GM23338 (cell line): ENCODE results near the gene GOLGA7B. TPM values are rescaled to one million over a fixed set of nuclear protein-coding genes. Genes with fewer than 3 reads are reported as not detected.
A peak's percentile ranks its signal among the peaks of the same experiment; 100 is the strongest.

ENCODE experiments used
- ATAC-seq: fragments of 200-7000 bp; cut with Tn5 transposase; 3 replicates; pipeline ENCODE4 v1.9.1; 2020
- DNase-seq: peaks from one replicate; pipeline ENCODE4 v3.0.0-alpha.2; 2015; ENCODE audit warnings: low spot score
- H2AFZ ChIP-seq: fragments of 200-600 bp; sonication (generic); 2 replicates; pipeline ENCODE4 v1.8.0; 2016; ENCODE audit warnings: antibody characterized with exemption, mild to moderate bottlenecking, moderate library complexity
- H3F3A ChIP-seq: fragments of 200-600 bp; sonication (generic); replicated peaks from 2 replicates; pipeline ENCODE4 v1.8.0; 2017; ENCODE audit warnings: antibody characterized with exemption, mixed run types, low read depth
- H3K27ac ChIP-seq: fragments of 200-600 bp; sonication (generic); 2 replicates; pipeline ENCODE4 v1.6.1; 2016; ENCODE audit warnings: low read depth
- H3K27me3 ChIP-seq: fragments of 200-600 bp; sonication (generic); 2 replicates; pipeline ENCODE4 v1.8.0; 2016; ENCODE audit warnings: mild to moderate bottlenecking, mixed run types, moderate library complexity; ENCODE audit not compliant: insufficient read depth
- H3K36me3 ChIP-seq: fragments of 200-600 bp; sonication (generic); 2 replicates; pipeline ENCODE4 v1.8.0; 2016; ENCODE audit warnings: mild to moderate bottlenecking; ENCODE audit not compliant: insufficient read depth
- H3K4me1 ChIP-seq: fragments of 200-600 bp; sonication (generic); 2 replicates; pipeline ENCODE4 v1.8.0; 2016; ENCODE audit warnings: mild to moderate bottlenecking, moderate library complexity; ENCODE audit not compliant: insufficient read depth
- H3K4me2 ChIP-seq: fragments of 200-600 bp; sonication (generic); 2 replicates; pipeline ENCODE4 v1.7.1; 2017; ENCODE audit warnings: mixed run types
- H3K4me3 ChIP-seq: fragments of 200-600 bp; sonication (generic); 2 replicates; pipeline ENCODE4 v1.6.1; 2016; ENCODE audit warnings: mixed run types
- H3K79me2 ChIP-seq: fragments of 200-600 bp; sonication (generic); replicated peaks from 2 replicates; pipeline ENCODE4 v1.8.0; 2017; ENCODE audit warnings: mild to moderate bottlenecking; ENCODE audit not compliant: insufficient read depth
- H3K9me2 ChIP-seq: fragments of 200-600 bp; sonication (generic); 2 replicates; pipeline ENCODE4 v1.8.0; 2017; ENCODE audit not compliant: insufficient read depth
- H4K20me1 ChIP-seq: fragments of 200-600 bp; sonication (generic); replicated peaks from 2 replicates; pipeline ENCODE4 v1.8.0; 2017; ENCODE audit warnings: mild to moderate bottlenecking; ENCODE audit not compliant: insufficient read depth
- H3K27ac Mint-ChIP-seq: 2 replicates; pipeline ENCODE4 v1.8.0; 2020; ENCODE audit warnings: inconsistent platforms, mild to moderate bottlenecking, moderate library complexity, mixed read lengths
- H3K27me3 Mint-ChIP-seq: 3 replicates; pipeline ENCODE4 v1.8.0; 2022; ENCODE audit warnings: low read depth, mild to moderate bottlenecking, moderate library complexity, mixed read lengths, inconsistent platforms; ENCODE audit not compliant: insufficient read depth, poor library complexity
- H3K36me3 Mint-ChIP-seq: 3 replicates; pipeline ENCODE4 v1.8.0; 2021; ENCODE audit warnings: low read depth, mild to moderate bottlenecking, inconsistent platforms, moderate library complexity, mixed read lengths
- H3K4me1 Mint-ChIP-seq: 3 replicates; pipeline ENCODE4 v1.8.0; 2020; ENCODE audit warnings: mild to moderate bottlenecking, inconsistent platforms, mixed read lengths
- H3K4me3 Mint-ChIP-seq: 3 replicates; pipeline ENCODE4 v1.8.0; 2021; ENCODE audit warnings: moderate library complexity, mild to moderate bottlenecking, inconsistent platforms, mixed read lengths
- H3K9me3 Mint-ChIP-seq: 3 replicates; pipeline ENCODE4 v1.8.0; 2020; ENCODE audit warnings: moderate library complexity, mild to moderate bottlenecking, inconsistent platforms, mixed read lengths
- ETS1 ChIP-seq: IDR thresholded peaks from 2 replicates; pipeline ENCODE4 v1.6.1; 2016; ENCODE audit warnings: antibody characterized with exemption
- EZH2 ChIP-seq: fragments of 200-600 bp; sonication (generic); IDR thresholded peaks from one replicate; pipeline ENCODE4 v1.8.0; 2017; ENCODE audit warnings: antibody characterized with exemption, mild to moderate bottlenecking, low read depth; ENCODE audit not compliant: unreplicated experiment
- EZH2phosphoT487 ChIP-seq: fragments of 200-600 bp; sonication (generic); IDR thresholded peaks from one replicate; pipeline ENCODE4 v1.8.1; 2018; ENCODE audit warnings: antibody characterized with exemption; ENCODE audit not compliant: unreplicated experiment
- JUNB ChIP-seq: IDR thresholded peaks from one replicate; pipeline ENCODE4 v1.6.1; 2016; ENCODE audit warnings: antibody characterized with exemption; ENCODE audit not compliant: unreplicated experiment
- NANOG ChIP-seq: IDR thresholded peaks from 2 replicates; pipeline ENCODE4 v1.6.1; 2016; ENCODE audit warnings: antibody characterized with exemption, borderline replicate concordance
- REST ChIP-seq: IDR thresholded peaks from one replicate; pipeline ENCODE4 v1.6.1; 2018; ENCODE audit warnings: antibody characterized with exemption; ENCODE audit not compliant: unreplicated experiment
- STAT1 ChIP-seq: IDR thresholded peaks from one replicate; pipeline ENCODE4 v1.6.1; 2016; ENCODE audit warnings: antibody characterized with exemption; ENCODE audit not compliant: unreplicated experiment
- ZNF331 ChIP-seq: fragments of 250-450 bp; sonication (Bioruptor Pico); IDR thresholded peaks from 2 replicates; pipeline ENCODE4 v1.5.0; 2020; ENCODE audit warnings: low read depth, mild to moderate bottlenecking, moderate library complexity
- polyA plus RNA-seq: library from polyadenylated mRNA; unstranded; fragments of >200 nt; fragmentation: Nextera tagmentation; extraction: Ambion mirVana; gene quantifications from 2 replicates; pipeline ENCODE4 v1.2.1, GENCODE V29; 2016
- total RNA-seq: library from RNA; depleted of rRNA; stranded (reverse); fragments of >200 nt; shearing (Covaris generic); gene quantifications from 2 replicates; pipeline ENCODE4 v1.2.3, GENCODE V29; 2014
- TF ChIP-seq, protein P1 (sequence below): fragments of 250-450 bp; sonication (Bioruptor Pico); IDR thresholded peaks from 2 replicates; pipeline ENCODE4 v1.5.0; 2020; ENCODE audit warnings: mild to moderate bottlenecking, moderate library complexity
- TF ChIP-seq, protein P2 (sequence below), 2 experiments: fragments of 200-600 bp in 1 of 2; sonication (generic) in 1 of 2; conservative IDR thresholded peaks; 2 replicates each; pipeline versions ENCODE4 v1.5.1 to v1.6.1; 2016 to 2017; ENCODE audit warnings: antibody characterized with exemption in 2 of 2, low read depth in 2 of 2, mild to moderate bottlenecking in 2 of 2, moderate library complexity in 1 of 2

Gene GOLGA7B
- total and polyA plus RNA-seq, 2 experiments from 2014 or later: 0.14 to 0.15 TPM

DNA sequence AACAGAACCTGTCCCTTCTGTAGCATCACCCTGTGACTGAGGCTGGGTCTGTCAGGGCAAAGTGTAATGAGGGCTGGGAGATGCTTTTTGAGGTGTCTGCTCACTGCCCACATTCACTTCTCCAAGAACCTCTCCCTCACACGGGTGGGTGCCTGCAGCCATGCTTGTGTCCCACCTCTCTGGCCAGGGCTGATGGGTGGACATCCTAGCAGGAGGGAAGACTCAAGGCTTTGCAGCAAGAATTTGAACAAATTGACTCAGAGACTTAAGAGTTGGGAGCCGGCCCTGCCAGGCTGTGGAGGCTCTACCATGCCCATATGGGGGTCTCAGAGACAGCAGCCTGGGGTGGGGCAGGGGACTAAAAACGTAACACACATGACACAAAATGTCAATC lies 33.4 kb downstream of the GOLGA7B start (continued):
- TF ChIP-seq, protein P1, sequence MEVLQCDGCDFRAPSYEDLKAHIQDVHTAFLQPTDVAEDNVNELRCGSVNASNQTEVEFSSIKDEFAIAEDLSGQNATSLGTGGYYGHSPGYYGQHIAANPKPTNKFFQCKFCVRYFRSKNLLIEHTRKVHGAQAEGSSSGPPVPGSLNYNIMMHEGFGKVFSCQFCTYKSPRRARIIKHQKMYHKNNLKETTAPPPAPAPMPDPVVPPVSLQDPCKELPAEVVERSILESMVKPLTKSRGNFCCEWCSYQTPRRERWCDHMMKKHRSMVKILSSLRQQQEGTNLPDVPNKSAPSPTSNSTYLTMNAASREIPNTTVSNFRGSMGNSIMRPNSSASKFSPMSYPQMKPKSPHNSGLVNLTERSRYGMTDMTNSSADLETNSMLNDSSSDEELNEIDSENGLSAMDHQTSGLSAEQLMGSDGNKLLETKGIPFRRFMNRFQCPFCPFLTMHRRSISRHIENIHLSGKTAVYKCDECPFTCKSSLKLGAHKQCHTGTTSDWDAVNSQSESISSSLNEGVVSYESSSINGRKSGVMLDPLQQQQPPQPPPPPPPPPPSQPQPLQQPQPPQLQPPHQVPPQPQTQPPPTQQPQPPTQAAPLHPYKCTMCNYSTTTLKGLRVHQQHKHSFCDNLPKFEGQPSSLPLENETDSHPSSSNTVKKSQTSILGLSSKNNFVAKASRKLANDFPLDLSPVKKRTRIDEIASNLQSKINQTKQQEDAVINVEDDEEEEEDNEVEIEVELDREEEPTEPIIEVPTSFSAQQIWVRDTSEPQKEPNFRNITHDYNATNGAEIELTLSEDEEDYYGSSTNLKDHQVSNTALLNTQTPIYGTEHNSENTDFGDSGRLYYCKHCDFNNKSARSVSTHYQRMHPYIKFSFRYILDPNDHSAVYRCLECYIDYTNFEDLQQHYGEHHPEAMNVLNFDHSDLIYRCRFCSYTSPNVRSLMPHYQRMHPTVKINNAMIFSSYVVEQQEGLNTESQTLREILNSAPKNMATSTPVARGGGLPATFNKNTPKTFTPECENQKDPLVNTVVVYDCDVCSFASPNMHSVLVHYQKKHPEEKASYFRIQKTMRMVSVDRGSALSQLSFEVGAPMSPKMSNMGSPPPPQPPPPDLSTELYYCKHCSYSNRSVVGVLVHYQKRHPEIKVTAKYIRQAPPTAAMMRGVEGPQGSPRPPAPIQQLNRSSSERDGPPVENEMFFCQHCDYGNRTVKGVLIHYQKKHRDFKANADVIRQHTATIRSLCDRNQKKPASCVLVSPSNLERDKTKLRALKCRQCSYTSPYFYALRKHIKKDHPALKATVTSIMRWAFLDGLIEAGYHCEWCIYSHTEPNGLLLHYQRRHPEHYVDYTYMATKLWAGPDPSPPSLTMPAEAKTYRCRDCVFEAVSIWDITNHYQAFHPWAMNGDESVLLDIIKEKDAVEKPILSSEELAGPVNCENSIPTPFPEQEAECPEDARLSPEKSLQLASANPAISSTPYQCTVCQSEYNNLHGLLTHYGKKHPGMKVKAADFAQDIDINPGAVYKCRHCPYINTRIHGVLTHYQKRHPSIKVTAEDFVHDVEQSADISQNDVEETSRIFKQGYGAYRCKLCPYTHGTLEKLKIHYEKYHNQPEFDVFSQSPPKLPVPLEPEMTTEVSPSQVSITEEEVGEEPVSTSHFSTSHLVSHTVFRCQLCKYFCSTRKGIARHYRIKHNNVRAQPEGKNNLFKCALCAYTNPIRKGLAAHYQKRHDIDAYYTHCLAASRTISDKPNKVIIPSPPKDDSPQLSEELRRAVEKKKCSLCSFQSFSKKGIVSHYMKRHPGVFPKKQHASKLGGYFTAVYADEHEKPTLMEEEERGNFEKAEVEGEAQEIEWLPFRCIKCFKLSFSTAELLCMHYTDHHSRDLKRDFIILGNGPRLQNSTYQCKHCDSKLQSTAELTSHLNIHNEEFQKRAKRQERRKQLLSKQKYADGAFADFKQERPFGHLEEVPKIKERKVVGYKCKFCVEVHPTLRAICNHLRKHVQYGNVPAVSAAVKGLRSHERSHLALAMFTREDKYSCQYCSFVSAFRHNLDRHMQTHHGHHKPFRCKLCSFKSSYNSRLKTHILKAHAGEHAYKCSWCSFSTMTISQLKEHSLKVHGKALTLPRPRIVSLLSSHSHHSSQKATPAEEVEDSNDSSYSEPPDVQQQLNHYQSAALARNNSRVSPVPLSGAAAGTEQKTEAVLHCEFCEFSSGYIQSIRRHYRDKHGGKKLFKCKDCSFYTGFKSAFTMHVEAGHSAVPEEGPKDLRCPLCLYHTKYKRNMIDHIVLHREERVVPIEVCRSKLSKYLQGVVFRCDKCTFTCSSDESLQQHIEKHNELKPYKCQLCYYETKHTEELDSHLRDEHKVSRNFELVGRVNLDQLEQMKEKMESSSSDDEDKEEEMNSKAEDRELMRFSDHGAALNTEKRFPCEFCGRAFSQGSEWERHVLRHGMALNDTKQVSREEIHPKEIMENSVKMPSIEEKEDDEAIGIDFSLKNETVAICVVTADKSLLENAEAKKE: no peak
- TF ChIP-seq ETS1 (no peak), JUNB (no peak), STAT1 (no peak), EZH2 (no peak)
- TF ChIP-seq, protein P2, sequence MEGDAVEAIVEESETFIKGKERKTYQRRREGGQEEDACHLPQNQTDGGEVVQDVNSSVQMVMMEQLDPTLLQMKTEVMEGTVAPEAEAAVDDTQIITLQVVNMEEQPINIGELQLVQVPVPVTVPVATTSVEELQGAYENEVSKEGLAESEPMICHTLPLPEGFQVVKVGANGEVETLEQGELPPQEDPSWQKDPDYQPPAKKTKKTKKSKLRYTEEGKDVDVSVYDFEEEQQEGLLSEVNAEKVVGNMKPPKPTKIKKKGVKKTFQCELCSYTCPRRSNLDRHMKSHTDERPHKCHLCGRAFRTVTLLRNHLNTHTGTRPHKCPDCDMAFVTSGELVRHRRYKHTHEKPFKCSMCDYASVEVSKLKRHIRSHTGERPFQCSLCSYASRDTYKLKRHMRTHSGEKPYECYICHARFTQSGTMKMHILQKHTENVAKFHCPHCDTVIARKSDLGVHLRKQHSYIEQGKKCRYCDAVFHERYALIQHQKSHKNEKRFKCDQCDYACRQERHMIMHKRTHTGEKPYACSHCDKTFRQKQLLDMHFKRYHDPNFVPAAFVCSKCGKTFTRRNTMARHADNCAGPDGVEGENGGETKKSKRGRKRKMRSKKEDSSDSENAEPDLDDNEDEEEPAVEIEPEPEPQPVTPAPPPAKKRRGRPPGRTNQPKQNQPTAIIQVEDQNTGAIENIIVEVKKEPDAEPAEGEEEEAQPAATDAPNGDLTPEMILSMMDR (conservative IDR thresholded peaks at IDR 0.05; ENCODE audit: low read depth in 2 of 2): no peak

DNA sequence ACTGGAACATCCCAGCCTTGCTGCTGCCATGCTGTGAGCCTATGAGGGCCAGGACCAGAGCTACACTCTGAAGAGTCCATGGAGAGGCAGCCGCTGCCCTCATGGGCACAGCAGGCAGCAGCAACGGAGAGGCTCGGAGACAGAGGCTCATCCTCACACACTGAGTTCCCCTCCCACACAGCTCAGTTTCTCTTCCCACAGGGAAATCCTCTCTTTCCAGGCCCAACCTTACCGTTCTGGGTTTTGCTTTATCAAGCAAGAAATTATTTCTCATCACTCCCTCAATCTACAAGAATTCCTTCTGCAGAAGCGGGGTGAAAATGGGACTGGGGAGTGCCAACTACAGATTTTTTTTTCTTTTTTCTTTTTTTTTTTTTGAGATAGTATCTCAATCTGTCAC lies 36.6 kb downstream of the GOLGA7B start:
- Histone ChIP-seq H4K20me1 (no peaks in the 10 kb centered on the region), H3K4me2 (no peak overlapping the region), H3K27ac (no peak overlapping the region), H3K27me3 (no peaks in the 10 kb centered on the region), H3K4me3 (no peak overlapping the region), H3K36me3 (no peaks in the 10 kb centered on the region), H3F3A (no peaks in the 10 kb centered on the region), H2AFZ (no peak overlapping the region), H3K4me1 (peaks cover 14% of the 10 kb centered on the region; the same call in 1 of the 2 replicates), H3K79me2 (no peaks in the 10 kb centered on the region), H3K9me2 (0 out of 2 replicates have a peak, but pooled peaks cover 2% of the 10 kb centered on the region)
- Mint-ChIP-seq H3K4me3 (no peak overlapping the region), H3K27ac (no peak overlapping the region), H3K36me3 (no peaks in the 10 kb centered on the region), H3K4me1 (peaks cover 31% of the 10 kb centered on the region), H3K9me3 (no peaks in the 10 kb centered on the region), H3K27me3 (peaks cover 13% of the 10 kb centered on the region)
- DNase-seq (no peak), ATAC-seq (peak; percentile 10; the same call in 1 of the 3 replicates)
- no peak for TF ChIP-seq EZH2phosphoT487
- no peak for TF ChIP-seq JUNB
- no peak for TF ChIP-seq NANOG
- TF ChIP-seq REST: no peak
- no peak for TF ChIP-seq ZNF331 (CRISPR knock-in tag)
- TF ChIP-seq, protein P2 (conservative IDR thresholded peaks at IDR 0.05; ENCODE audit: low read depth in 2 of 2): no peak
